Common myeloid progenitor, CD34-positive (primary cell): ENCODE data around the gene FDX2. TPM values are rescaled to one million over a fixed set of nuclear protein-coding genes. Genes with fewer than 3 reads are reported as not detected.

ENCODE experiments used
- CTCF ChIA-PET: fragments of 350-600 bp; sonication (Branson Sonifier 250); formaldehyde crosslinking; loops from one replicate; lab custom pipeline; 2021; ENCODE audit warnings: antibody characterized with exemption; lab: Charles Lee
- POLR2A ChIA-PET: fragments of 350-600 bp; sonication (Branson Sonifier 250); formaldehyde crosslinking; loops from one replicate; lab custom pipeline; 2021; ENCODE audit warnings: antibody characterized with exemption; lab: Charles Lee
- DNase-seq, 3 donors: peaks; one replicate each; pipeline versions ENCODE4 v3.0.0 to v3.0.0-alpha.2; 2013
- H3K27ac ChIP-seq, 2 experiments: 1 replicate in 1 of 2; 2 replicates in 1 of 2; pipeline ENCODE4 v1.7.0; 2013; ENCODE audit warnings: inconsistent platforms in 2 of 2, low read length in 2 of 2, mild to moderate bottlenecking in 2 of 2, low read depth in 1 of 2, moderate library complexity in 1 of 2; ENCODE audit not compliant: severe bottlenecking in 2 of 2, insufficient read depth in 1 of 2, poor library complexity in 1 of 2
- H3K27me3 ChIP-seq, 5 experiments: replicated peaks in 2 of 5; 1 replicate in 3 of 5; 2 replicates in 2 of 5; pipeline versions ENCODE4 v1.6.1 to v1.7.0; 2013; ENCODE audit warnings: low read length in 4 of 5, mild to moderate bottlenecking in 2 of 5, moderate library complexity in 2 of 5, inconsistent platforms in 1 of 5; ENCODE audit not compliant: insufficient read depth in 5 of 5, control insufficient read depth in 4 of 5
- H3K36me3 ChIP-seq, 4 experiments: 1 replicate in 2 of 4; 2 replicates in 2 of 4; pipeline versions ENCODE4 v1.6.1 to v1.7.0; 2013; ENCODE audit warnings: low read length in 3 of 4, control low read depth in 1 of 4, mild to moderate bottlenecking in 1 of 4; ENCODE audit not compliant: control insufficient read depth in 4 of 4, insufficient read depth in 4 of 4
- H3K4me1 ChIP-seq, 4 experiments: 1 replicate in 3 of 4; 2 replicates in 1 of 4; pipeline versions ENCODE4 v1.6.1 to v1.7.1; 2013; ENCODE audit warnings: low read length in 3 of 4, mild to moderate bottlenecking in 3 of 4, control low read depth in 1 of 4, inconsistent platforms in 1 of 4, moderate library complexity in 1 of 4; ENCODE audit not compliant: control insufficient read depth in 4 of 4, insufficient read depth in 4 of 4; ENCODE audit errors: control extremely low read depth in 1 of 4
- H3K4me3 ChIP-seq, 7 experiments: 1 replicate in 4 of 7; 2 replicates in 3 of 7; pipeline versions ENCODE4 v1.5.1 to v1.7.0; 2013; ENCODE audit warnings: mild to moderate bottlenecking in 7 of 7, low read length in 6 of 7, moderate library complexity in 6 of 7, inconsistent platforms in 2 of 7, low read depth in 2 of 7, control low read depth in 1 of 7; ENCODE audit not compliant: insufficient read depth in 4 of 7, control insufficient read depth in 1 of 7; ENCODE audit errors: extremely low read depth in 1 of 7
- H3K9me3 ChIP-seq, 5 experiments: 1 replicate in 4 of 5; 2 replicates in 1 of 5; pipeline versions ENCODE4 v1.6.1 to v1.7.1; 2013; ENCODE audit warnings: low read length in 4 of 5, mild to moderate bottlenecking in 2 of 5, inconsistent platforms in 1 of 5, low read depth in 1 of 5, moderate library complexity in 1 of 5; ENCODE audit not compliant: control insufficient read depth in 4 of 5, insufficient read depth in 2 of 5; ENCODE audit errors: control extremely low read depth in 1 of 5
- WGBS: methylation state at CpG from one replicate; pipeline ENCODE4 v1.1.5; 2013; ENCODE audit not compliant: insufficient coverage; 5-methylcytosine and 5-hydroxymethylcytosine counted together
- polyA plus RNA-seq: library from polyadenylated mRNA; unstranded; fragments of 120-200 nt; gene quantifications from one replicate; pipeline ENCODE4 v1.2.1, GENCODE V29; 2013

The FDX2 gene
- 15.2 TPM for polyA plus RNA-seq

DNA sequence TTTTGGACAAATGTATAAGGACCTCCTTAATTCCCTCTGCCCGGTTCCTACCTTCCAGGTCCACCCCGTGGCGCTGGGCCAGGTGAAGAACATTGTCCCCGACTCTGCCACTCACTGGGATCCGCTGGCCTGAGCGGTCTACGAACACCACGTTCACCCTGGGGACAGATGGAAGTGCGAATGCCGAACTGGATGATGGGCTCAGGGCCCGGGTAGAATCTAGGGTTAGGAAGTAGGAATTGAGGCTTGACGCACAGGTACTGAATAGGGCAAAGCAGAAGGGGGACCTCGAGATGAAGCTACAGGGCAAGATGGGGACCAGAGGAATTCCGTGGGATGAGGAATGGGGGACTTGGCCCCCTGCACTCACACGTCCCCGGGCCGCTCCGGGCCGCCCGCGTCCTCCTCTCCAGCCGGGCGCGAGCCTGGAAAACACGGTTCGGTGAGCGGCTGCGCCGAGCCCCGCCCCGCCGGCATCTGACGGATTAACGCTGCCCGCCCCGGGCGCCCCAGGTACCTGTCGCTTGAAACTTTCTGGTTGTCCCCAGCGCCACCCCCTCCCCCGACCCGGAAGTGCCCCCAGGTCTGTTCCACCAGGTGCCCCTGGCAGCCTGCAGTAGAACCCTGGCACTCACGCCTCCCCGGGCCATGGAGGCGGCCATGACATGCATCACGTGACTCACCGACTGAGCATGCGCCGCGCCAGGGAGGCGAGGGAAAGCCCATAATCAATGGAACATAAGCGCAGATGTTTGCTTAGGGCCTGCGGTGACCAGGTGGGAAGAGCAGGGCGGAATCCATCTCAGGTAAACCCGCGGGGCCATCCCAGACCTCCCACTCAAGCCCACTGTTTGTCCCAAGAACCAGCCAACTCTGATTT is at the start of gene FDX2:
FDX2 (minus strand) TSS at position 681 of the 880 bp plus-strand sequence; CDS start at position 662, 19 bp downstream.
- Histone ChIP-seq H3K27ac (peak within 1 kb of the TSS in 1 of 2 experiments; percentile 66), H3K36me3 (peaks cover 9 to 43% (median 25%) of the 10 kb centered on the region in 4 experiments), H3K27me3 (no peaks in the 10 kb centered on the region), H3K4me1 (peaks cover 0 to 14% (median 8%) of the 10 kb centered on the region in 4 experiments), H3K4me3 (peak within 1 kb of the TSS; percentile 47 to 94 (median 88)), H3K9me3 (no peaks in the 10 kb centered on the region)
- DNase-seq, result peak; percentile 72 to 79 (median 75)
- POLR2A ChIA-PET, result interaction anchor here (0.8 kb wide), 1 partner anchor 65 kb away, joined by 3 read pairs; the partner anchor contains the start of gene TYK2
- CTCF ChIA-PET, result interaction anchor here (0.5 to 1.3 kb wide), 4 partner anchors 14 to 73 kb away, joined by 3 to 5 read pairs (median 3); partner anchors contain the start of gene ICAM1
- WGBS, result 1% methylated on average over 43 of the region's 55 CpGs

- CTCF ChIA-PET, result interaction anchor here (0.8 kb wide), 1 partner anchor 29 kb away, joined by 3 read pairs; no protein-coding TSS in a partner anchor
- peaks cover 0 to 5% (median 0%) of the 10 kb centered on the region in 5 experiments for H3K9me3 ChIP-seq
- POLR2A ChIA-PET, result interaction anchor here (0.6 kb wide), 1 partner anchor 92 kb away, joined by 6 read pairs; no protein-coding TSS in a partner anchor
- no peak for DNase-seq
- no peak overlapping the region for H3K27ac ChIP-seq
- peaks cover 19 to 85% (median 56%) of the 10 kb centered on the region in 4 experiments for H3K36me3 ChIP-seq
- H3K4me1 ChIP-seq, result no peaks in the 10 kb centered on the region
- WGBS, result 99% methylated on average over 23 of the region's 23 CpGs
- no peak overlapping the region for H3K4me3 ChIP-seq
- no peaks in the 10 kb centered on the region for H3K27me3 ChIP-seq
These were observed 49.7 kb upstream of the FDX2 start for GRCh38 chr19:10365518-10365917.

GRCh38 chr19:10364644-10365043 is 48.8 kb upstream of the FDX2 start:
- Histone ChIP-seq H3K4me3 (no peak overlapping the region), H3K27me3 (no peaks in the 10 kb centered on the region), H3K27ac (no peak overlapping the region), H3K36me3 (peaks cover 19 to 88% (median 57%) of the 10 kb centered on the region in 4 experiments), H3K9me3 (peaks cover 0 to 5% (median 0%) of the 10 kb centered on the region in 5 experiments), H3K4me1 (no peaks in the 10 kb centered on the region)
- DNase-seq, result no peak
- ChIA-PET CTCF (no interaction called here), POLR2A (no interaction called here)
- WGBS, result 100% methylated on average over 13 of the region's 19 CpGs

DNA sequence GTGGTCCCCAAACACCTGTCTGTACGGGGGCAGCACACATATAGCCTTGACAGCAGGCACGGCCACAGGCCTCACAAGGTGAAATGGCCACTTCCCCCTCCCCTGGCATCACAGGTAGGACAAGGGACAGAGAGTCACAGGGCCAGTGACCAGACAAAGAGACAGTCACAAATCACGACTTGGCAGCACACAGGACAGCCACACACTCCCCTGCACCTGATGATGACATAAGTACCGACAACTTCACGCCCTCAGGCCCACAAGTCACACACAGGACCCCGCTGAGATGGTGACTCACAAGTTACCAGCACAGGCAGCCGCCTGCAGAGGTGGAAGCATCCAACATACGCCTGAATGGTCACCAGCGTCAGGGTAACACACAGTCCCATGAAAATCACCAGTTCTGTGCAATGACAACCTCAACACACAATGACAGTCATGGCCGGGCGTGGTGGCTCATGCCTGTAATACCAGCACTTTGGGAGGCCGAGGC is 48.0 kb upstream of the FDX2 start:
- no peaks in the 10 kb centered on the region for H3K4me1 ChIP-seq
- POLR2A ChIA-PET, result no interaction called here
- H3K4me3 ChIP-seq, result no peak overlapping the region
- H3K27me3 ChIP-seq, result no peaks in the 10 kb centered on the region
- 94% methylated on average over 12 of the region's 12 CpGs for WGBS
- peaks cover 0 to 5% (median 0%) of the 10 kb centered on the region in 5 experiments for H3K9me3 ChIP-seq
- CTCF ChIA-PET, result no interaction called here
- peaks cover 13 to 86% (median 55%) of the 10 kb centered on the region in 4 experiments for H3K36me3 ChIP-seq
- DNase-seq, result no peak
- no peak overlapping the region for H3K27ac ChIP-seq

DNA sequence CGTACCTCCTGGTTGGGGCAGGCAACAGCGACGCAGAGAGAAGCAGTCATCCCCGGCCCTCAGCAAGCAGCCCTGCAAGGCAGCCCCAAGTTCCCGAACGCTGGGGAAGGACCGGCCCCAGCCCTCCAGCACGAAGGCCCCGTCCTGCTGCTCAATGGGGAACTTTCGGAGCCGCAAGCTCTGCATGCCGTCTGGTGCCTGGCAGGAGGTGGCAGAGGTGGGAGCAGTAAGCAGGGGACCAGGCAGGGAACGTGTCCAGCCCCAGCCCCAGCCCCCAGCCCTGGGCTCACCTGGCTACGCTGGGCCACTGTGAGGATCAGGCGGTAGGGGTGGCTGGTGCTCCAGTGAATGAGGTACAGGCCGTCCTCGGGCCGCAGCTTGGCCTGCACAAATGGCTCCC is 46.4 kb upstream of the FDX2 start:
- Histone ChIP-seq H3K4me1 (no peaks in the 10 kb centered on the region), H3K9me3 (no peaks in the 10 kb centered on the region), H3K36me3 (peaks cover 8 to 82% (median 53%) of the 10 kb centered on the region in 4 experiments), H3K27me3 (no peaks in the 10 kb centered on the region), H3K27ac (no peak overlapping the region), H3K4me3 (no peak overlapping the region)
- WGBS, result 95% methylated on average over 16 of the region's 18 CpGs
- POLR2A ChIA-PET, result no interaction called here
- DNase-seq, result no peak
- CTCF ChIA-PET, result no interaction called here

DNA sequence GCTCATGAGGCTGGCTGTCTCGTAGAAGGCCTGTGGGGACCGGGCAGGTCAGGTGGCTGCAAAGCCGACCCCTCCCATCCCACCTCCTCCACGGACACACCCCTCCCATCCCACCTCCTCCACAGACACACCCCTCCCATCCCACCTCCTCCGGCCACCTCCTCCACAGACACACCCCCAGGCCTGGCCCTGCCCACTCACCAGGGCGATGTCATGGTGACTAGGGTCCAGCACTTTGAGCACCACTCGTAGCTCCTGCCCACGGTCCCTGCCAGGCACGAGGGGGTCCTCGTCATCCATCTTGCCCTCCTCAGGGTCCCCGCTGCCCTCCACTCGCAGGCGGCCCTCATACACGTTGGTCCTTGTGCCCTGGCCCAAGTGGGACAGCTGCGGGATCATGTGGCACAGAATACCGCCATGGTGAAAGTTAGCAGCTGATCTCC is 45.8 kb upstream of the FDX2 start:
- Histone ChIP-seq H3K27me3 (no peaks in the 10 kb centered on the region), H3K4me1 (no peaks in the 10 kb centered on the region), H3K27ac (no peak overlapping the region), H3K9me3 (no peaks in the 10 kb centered on the region), H3K4me3 (no peak overlapping the region), H3K36me3 (peaks cover 8 to 80% (median 57%) of the 10 kb centered on the region in 4 experiments)
- no peak for DNase-seq
- ChIA-PET POLR2A (interaction anchor here (0.6 kb wide), 1 partner anchor 17 kb away, joined by 3 read pairs; no protein-coding TSS in a partner anchor), CTCF (no interaction called here)
- 98% methylated on average over 14 of the region's 16 CpGs for WGBS
